ENCODE measurements around the gene TNNI3K. TPM values are rescaled to one million over a fixed set of nuclear protein-coding genes. Genes with fewer than 3 reads are reported as not detected.

The TNNI3K gene
- total RNA-seq, 1 donor from 2014 or later: 1.1 TPM

GRCh38 chr1:74498901-74499300 is 263.7 kb downstream of the TNNI3K start:
- no peak for DNase-seq (ENCODE audit: low spot score)

DNA sequence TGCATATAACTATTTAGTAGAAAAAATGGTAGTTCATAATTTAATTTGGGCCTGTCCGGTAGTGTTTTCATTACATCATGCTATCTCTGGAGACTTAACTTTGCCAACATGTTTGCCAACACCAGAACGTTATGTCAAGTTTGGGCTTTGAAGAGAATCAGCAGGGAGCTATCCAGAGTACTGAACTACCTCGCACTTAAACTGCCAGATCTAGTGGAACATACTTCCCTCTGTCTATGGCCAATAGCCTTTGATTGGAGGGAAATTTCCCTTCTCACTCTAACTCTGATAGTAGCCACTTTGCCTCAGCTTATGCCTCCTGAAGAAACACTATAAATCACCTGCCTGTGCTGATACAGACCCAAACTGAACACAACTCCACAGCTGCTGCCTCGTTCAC is 267.2 kb downstream of the TNNI3K start:
- no peak for DNase-seq (ENCODE audit: low spot score)

DNA sequence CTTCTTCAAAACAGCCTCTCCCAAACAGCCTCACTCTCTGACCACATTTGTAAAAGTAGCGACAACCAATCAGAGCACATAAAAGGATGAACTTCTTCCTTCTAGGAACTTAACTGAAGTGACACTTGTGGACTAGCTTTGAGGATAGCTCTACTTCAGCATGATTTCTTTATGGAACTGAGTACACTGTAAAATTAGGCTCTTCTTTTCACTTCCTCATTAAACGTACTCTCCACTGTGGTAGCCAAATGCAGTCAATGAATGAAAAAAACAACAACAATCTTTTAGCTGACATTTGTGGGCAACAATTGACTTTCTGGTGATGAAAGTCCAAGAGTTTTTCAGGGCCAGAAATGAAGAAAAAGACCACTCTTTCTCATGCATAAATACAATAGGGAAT is 267.7 kb downstream of the TNNI3K start:
- DNase-seq (ENCODE audit: low spot score): no peak

GRCh38 chr1:74504125-74504932 is 269.1 kb downstream of the TNNI3K start:
- no peak for DNase-seq (ENCODE audit: low spot score)

DNA sequence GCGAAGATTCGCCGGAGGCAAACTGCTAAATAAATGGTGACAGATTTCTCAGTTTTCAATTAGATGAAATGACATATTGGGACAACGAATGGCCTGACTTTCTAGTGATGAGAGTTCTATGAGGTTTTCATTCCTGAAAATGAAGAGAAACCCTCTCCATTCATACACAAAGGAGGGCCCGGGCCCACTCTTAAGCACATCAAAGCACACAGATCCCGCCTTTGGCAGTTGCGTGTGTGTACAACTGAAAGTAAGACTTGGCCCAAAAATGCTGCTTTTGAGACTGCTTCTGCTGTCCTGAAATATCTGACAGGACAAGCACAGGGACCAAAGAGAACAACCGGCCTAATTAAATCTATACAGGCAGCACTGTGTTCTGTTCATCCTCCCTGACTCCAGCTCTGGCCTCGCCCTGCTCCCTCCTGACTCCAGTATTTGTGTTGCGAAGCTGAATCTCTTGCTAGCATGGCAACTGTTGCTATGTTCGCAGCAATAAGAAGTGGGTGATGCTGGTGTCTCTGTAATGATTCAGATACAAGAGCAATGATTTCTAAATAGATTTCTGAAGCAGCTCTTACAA is 269.8 kb downstream of the TNNI3K start:
- no peak for DNase-seq (ENCODE audit: low spot score)

GRCh38 chr1:74505928-74506710 is 270.9 kb downstream of the TNNI3K start:
- DNase-seq (ENCODE audit: low spot score): no peak

- DNase-seq (ENCODE audit: low spot score): no peak
Observed at GRCh38 chr1:74508449-74508848, 273.3 kb downstream of the TNNI3K start.

- DNase-seq (ENCODE audit: low spot score): no peak
Observed at GRCh38 chr1:74512170-74512915, 277.2 kb downstream of the TNNI3K start, which contains the start of gene LRRC53. LRRC53 (minus strand) TSS chr1:74512611; CDS start chr1:74483349, 29,262 bp downstream.

DNA sequence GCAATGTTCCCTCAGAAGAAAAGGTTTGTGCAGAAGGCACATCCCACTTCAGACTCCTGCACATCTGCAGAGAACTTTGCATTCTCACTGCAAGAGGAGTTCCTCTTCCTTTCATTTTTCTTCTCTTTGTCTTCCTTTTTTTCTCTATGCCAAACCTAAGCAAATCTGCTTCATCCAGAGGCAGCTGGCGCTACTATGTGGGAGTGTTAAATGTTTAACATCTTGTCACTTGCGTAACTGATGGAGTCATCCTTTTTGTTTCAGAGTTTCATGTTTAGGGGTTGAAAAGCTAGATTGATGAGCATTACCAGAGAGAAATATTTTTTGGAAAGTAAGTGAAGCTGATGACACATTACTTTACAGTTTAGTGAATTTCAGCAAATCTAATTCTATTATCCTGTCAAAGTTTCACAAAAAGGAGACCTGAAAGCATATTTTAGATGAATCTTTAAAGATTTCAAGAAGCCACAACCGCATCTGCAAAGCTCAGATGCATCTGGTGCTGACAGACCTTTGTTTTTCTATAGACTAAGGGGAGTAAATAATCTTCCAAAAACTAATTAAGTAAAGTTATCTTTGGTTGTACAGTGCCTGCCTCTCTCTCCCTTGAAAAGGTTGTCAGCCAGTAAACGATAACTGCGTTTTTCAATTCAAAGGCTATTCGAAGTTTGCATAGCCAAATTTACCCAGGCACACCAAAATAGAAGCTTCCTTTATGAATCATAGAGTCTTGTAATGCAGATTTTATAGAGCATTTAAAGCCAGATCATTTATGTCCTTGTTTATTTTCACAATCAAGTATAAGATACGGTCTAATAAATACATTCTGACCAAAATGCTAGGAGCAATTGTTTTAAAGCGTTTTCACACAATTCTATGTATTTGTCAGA is 278.5 kb downstream of the TNNI3K start:
- DNase-seq (ENCODE audit: low spot score): no peak

GRCh38 chr1:74517599-74518051 is 282.4 kb downstream of the TNNI3K start:
- no peak for DNase-seq (ENCODE audit: low spot score)

- no peak for DNase-seq (ENCODE audit: low spot score)
Observed at GRCh38 chr1:74522148-74522547, 287.0 kb downstream of the TNNI3K start.

GRCh38 chr1:74523873-74524480 is 288.8 kb downstream of the TNNI3K start:
- no peak for DNase-seq (ENCODE audit: low spot score)

- no peak for DNase-seq (ENCODE audit: low spot score)
Observed at GRCh38 chr1:74526708-74527107, 291.5 kb downstream of the TNNI3K start.

DNA sequence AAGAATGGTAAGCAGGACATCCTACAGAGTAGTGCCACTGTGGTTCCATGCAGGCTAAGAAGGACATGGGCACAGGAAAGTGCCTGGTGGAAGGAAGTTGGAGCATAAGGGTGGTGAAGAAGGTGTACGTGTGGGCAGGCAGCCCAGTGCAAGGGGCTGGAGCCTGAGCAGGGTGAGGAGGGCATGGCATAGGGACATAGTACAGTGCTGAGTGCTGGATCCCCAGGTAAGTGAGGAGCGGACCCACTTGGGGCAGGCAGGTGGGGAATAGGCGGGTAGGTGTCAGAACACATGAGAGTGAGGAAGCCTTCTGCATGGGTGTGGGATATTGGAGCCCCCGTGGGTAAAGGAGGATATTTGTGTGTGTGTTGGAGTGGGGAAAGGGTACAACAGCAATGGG is 292.9 kb downstream of the TNNI3K start:
- DNase-seq (ENCODE audit: low spot score): no peak

DNA sequence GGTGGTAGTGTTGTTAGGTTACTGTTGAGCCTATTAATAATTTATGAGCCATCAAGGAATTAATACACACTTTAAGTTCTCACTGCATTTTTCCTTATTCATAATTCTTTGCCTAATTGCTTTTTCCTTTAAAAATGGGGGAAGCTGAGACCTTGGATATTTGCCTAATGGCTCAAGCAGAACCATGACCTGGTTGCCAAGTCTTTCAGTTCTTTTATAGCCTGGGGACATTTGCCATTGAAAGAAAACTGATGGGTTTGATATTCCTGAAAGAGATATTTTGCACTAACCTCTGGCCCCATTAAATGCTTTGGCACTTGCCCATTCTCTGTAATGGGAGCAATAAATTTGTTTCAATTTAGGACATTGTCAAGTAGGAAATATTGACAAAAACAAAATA is 295.7 kb downstream of the TNNI3K start:
- no peak for DNase-seq (ENCODE audit: low spot score)

DNA sequence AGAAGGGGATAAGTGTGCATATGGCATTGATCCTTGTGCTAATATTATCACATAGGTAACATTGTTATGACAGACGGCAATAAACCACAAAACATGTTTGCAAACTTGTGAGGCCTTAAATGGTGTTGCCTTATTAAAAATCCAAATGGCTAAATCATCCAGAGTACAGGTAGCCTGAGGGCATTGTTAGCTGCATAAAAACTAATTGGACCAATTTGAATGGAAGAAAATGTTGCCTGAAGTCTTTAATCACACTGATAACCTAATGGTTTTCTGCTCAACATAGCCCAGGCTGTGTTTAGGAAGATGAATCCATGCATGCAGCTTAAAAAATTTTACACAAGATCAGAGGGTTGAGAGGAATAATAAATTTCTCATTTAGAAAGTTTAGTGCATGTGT is 296.6 kb downstream of the TNNI3K start:
- DNase-seq (ENCODE audit: low spot score): no peak

DNA sequence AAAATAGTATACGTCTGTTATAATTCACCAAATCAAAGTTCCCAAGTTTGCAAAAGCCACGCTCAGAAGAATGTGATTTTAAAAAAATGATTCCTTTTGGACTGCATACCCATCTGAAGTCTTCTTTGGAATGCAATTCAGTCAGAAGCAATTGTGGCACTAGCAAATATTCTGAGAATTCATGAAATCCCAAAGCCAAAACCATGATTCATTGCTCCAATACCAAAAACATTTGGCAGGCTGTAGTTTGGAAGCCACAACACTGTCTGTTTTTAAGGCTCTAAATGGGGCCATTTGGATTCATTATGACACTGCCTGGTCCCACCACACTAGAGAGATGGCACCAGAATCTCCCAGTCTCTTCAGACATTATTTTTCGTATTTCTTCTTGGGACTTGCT is 299.1 kb downstream of the TNNI3K start:
- DNase-seq (ENCODE audit: low spot score): no peak

GRCh38 chr1:74545821-74546220 is 310.6 kb downstream of the TNNI3K start:
- DNase-seq (ENCODE audit: low spot score): no peak

DNA sequence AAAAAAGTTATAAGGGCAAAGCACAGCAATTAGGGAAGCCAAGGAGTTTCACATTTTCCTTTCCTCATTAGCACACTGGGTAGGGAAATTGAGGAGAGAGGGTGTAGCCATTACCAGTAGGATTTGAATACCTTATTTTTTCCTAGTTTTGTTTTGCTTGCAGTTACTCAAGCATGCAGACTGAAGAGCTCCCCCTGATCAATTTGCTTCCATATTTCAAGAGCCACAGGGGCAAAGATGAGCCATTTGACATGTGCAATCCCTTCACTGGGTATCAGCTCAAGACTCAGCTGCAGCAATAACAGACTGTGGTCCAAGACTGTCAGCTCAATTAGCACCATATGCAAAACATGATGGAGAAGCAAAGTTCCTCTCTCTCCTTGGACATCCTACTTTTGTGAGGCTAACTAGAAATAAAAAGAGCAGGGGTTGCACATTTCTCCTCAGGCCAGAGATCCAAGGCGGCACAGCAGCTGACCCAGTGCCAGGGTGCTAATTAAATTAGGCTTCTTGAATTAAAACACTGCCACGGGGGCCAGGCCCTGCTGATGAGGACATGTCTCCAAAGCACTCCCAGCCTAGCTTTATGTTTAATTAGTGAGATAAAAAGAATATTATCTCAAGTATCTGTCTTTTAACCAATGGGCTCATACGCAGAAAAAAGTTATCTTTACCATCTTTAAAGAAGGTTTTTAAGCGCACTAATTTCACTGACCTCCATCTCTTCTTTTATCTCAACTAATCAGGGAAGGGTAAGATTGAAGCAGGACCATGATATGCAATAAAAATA is 314.0 kb downstream of the TNNI3K start:
- DNase-seq (ENCODE audit: low spot score): no peak
